ENCODE data around the gene FER1L5.

The FER1L5 gene

DNA sequence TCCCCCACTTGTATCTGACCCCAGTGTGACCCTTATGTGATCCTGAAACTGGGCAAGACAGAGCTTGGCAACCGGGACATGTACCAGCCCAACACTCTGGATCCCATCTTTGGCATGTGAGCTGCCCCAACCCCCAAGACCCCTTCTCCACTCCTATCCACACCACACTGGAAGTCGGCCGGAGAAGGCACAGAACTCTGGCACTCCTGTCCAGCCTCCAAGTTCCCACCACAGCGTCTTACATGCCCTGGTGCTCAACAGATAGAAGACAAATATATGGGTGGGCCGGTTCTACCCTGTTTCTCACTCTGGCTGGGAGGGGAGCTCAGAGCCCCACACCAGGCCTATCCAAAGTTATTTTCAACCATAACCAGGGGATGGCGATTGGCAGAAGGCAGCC lies 56.5 kb downstream of the FER1L5 start:
- no peak for DNase-seq

GRCh38 chr2:96699621-96700020 lies 57.1 kb downstream of the FER1L5 start:
- DNase-seq, result no peak

- no peak for DNase-seq
Measured at GRCh38 chr2:96700086-96700485, 57.5 kb downstream of the FER1L5 start.

DNA sequence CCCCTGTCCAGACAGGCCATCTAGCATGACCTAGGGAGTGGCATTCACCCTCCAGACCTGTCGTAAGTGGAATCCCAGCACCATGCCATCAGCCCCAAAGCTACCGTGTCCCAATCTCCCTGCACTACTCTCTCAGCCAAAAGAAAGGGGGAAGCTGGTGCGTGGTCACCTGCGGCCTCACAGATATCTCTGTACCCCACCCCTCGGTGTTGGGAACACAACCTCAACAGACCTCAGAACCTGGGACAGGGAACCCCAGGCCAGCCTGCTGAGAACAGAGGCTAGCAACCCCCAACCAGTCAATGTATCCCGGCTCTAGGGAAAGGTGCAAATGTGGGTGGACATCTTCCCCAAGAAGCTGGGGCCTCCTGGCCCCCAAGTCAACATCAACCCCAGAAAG lies 59.1 kb downstream of the FER1L5 start:
- DNase-seq, result no peak

GRCh38 chr2:96702098-96702785 lies 59.7 kb downstream of the FER1L5 start:
- no peak for DNase-seq

- DNase-seq, result no peak
Measured at GRCh38 chr2:96703021-96703751, 60.6 kb downstream of the FER1L5 start.

DNA sequence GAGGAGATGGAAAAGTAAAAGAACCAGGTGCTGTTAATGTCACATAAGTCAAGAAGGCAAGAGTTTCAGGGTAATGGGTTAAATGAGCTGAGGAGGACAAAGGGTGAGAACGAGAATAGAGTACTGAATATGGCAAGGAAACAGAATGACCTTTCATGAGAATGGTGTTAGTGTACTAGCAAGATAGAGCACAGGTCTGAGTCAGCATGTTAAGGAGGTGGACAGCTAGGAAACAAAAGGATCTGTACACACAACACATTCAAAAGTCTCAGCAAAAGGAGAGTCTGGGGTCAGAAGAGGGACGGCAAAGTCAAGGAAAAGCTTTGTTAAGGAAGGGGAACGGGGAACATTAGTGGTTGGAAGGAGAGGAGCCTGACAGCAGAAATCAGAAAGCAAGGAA lies 68.4 kb downstream of the FER1L5 start:
- no peak for DNase-seq

- no peak for DNase-seq
Measured at GRCh38 chr2:96715658-96716057, 73.1 kb downstream of the FER1L5 start.

GRCh38 chr2:96716388-96716787 lies 73.8 kb downstream of the FER1L5 start:
- DNase-seq, result no peak

- no peak for DNase-seq
Measured at GRCh38 chr2:96726131-96726530, 83.6 kb downstream of the FER1L5 start.

DNA sequence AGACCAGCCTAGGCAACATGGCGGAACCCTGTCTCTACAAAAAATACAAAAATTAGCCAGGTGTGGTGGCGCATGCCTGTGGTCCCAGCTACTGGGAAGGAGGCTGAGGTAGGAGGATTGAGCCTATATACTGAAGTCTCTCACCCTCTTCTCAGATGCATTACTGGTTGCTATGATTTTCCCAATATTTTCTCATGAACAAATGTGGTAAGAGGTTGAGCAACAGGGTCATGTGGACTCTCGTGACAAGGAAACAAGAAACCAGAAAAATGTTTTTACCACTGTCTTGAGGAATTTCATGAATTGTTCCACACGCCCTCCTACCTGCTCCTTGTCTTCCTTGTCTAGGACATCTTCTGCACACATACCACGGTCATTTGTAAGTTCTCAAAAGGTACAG lies 84.9 kb downstream of the FER1L5 start:
- no peak for DNase-seq

- DNase-seq, result no peak
Measured at GRCh38 chr2:96729748-96730147, 87.2 kb downstream of the FER1L5 start.

DNA sequence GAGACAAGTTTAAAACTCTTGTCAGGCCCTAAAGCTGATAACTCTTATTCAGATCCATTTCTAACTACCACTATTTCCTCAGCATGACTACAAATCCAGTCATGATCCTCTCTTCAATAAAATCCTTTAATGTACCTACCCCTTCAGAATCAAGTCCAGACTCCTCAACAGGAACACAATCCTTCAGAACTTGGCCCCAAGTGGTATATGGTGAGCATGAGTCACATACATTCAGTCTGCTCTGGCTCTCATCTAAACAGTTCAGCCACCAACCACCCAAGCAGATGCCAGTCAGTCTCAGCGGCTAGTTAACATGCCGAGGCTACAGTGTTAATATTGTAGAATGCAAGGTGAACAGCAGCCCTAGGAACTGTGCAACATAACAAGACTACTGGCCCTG lies 87.6 kb downstream of the FER1L5 start:
- DNase-seq, result no peak

- no peak for DNase-seq
Measured at GRCh38 chr2:96733931-96734330, 91.4 kb downstream of the FER1L5 start.

GRCh38 chr2:96734880-96735583 lies 92.5 kb downstream of the FER1L5 start:
- no peak for DNase-seq

DNA sequence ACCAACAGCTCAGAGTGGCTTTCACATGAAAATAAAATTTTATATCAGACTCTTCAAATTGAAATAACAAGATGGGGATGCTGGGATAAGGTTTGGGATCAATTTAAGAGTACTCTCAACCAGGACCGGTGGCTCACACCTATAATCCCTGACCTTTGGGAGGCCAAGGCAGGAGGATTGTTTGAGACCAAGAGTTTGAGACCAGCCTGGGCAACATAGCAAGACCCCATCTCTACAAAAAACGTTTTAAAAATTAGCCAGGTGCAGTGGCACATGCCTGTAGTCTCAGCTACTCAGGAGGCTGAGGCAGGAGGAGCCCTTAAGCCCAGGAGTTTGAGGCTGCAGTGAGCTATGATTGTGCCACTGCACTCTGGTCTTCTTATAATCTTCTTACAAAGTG lies 94.7 kb downstream of the FER1L5 start:
- DNase-seq, result no peak

DNA sequence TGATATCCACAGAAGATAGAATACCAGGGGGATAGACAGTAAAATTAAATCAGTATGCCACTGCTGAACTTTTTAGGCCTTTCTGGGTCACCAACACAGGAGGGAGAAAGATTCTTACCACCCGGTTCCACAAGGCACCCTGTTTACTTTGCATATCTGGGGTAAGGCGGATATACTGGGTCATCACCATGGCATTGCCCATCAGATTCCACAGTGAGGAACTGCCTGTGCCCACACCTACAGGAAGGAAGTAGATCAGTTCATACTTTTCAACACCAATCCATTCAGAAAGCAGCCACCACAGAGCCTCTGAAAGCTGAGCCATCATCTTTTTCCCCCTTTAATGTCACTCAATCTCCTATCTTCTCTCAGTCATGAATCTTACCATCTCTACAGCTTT lies 95.3 kb downstream of the FER1L5 start:
- no peak for DNase-seq

DNA sequence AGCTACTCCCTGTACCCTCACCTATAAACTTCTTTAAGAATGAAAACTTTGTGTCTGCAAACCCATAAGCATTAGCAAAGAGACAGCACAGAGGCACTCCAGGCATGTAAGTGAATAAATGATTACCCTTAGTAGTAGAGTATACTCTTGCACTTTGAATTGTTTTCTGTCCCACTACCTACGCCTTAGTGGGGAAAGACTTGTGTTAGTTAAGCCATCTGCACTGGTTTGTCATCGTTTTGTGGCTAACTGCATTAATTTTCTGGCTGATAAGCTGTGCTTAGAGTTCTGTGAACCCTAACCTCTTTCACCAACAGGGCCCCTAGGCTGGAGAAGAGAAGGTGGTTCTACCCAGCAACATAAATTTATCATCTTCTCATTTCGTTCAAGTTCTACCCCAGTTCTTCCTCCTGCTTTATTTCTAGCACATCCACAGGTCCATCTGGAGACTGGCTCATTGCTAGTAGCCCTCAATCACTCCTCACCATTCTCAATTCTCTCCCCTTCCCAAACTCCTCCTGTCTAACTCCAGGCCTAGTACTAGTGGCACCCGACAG lies 96.6 kb downstream of the FER1L5 start:
- DNase-seq, result no peak

DNA sequence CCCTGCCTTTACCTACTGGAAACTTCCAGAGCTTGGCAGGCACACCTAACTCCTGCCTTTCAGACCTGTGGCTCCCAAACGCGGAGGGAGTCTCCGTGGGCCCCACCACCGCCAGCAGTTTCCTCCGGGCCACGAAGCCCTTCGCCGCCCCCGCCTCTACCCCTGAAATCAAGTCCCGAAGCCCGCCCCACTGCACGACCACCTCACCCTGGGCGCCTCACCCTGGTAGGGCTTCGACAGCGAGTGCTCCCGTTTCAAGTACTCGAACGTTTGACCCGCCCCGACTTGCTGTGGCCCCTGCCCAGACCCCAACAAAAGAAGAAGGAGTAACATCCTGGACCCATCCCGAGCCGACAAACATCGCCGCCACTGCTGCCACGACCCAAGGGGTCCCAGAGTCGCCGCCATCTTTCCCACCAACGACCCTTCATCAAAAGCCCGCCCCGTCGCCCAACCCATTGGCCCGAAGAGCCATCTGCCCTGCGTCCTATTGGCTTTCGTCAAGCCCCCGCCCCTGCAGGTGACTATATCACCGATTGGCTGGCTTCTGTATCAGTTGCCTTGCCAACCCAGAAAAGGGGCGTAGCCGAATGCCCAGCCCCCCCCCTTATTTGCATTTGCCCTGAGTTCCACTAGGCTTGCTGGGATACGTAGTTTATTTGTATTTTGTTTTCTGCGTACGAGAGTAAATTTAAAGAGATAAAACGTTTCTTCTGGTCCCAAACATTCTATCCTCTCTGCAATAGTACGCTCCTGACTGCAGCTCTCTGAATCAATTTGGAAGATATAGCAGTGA lies 97.3 kb downstream of the FER1L5 start, which contains the start of gene LMAN2L:
Gene LMAN2L, minus strand, starts transcription at position 432 of the 796 bp plus-strand sequence. Its CDS starts 24 bp downstream, at position 408.
- DNase-seq, result peak; percentile 85 to 91

DNA sequence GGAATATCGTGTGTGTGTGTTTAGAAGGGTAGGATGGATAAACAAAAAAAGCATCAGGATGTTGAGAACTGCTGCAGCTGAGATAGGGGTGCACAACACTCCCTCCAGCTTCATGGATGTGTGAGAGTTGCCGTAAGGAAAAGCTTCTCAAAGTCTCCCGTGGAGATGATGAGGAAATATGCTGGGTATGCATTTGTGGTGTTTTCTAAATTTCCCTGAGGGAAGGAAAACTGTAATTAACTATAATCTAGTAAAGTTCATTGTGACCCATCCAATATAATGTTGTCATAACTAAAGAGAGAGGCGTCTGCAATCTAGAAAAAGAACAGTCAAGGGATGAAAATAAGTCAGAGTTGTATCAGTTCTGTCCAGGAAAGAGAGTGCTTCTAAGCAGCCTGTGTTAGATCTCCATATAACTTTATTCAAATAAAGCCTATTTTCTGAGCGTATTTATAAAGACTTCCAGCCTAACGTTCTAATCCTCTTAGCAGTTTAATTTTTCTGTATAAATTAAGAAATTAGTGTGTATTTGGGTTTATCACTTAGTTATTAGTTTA lies 104.6 kb downstream of the FER1L5 start:
- DNase-seq, result no peak

DNA sequence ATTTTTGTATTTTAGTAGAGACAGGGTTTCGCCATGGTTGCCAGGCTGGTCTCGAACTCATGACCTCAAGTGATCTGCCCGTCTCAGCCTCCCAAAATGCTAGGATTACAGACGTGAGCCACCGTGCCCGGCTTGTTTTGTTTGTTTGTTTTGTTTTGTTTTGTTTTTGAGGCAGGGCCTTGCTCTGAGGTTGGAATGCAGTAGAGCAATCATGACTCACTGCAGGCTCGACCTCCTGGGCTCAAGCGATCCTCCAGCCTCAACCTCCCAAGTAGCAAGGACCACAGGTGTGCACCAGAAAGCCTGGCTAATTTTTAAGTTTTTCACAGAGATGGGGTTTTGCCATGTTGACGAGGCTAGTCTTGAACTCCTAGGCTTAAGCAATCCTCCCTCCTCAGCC lies 109.2 kb downstream of the FER1L5 start:
- no peak for DNase-seq

- DNase-seq, result no peak
Measured at GRCh38 chr2:96753661-96754282, 111.2 kb downstream of the FER1L5 start.
